ENCODE data around the gene FBXO7.

Gene FBXO7

GRCh38 chr22:32531228-32531627, 56.6 kb downstream of the FBXO7 start:
- DNase-seq (ENCODE audit: low read depth in 2 of 2, low spot score in 1 of 2): no peak

- DNase-seq (ENCODE audit: low read depth in 2 of 2, low spot score in 1 of 2): no peak
Observed at GRCh38 chr22:32531931-32532819, 57.6 kb downstream of the FBXO7 start.

GRCh38 chr22:32532820-32533128, 58.2 kb downstream of the FBXO7 start:
- DNase-seq (ENCODE audit: low read depth in 2 of 2, low spot score in 1 of 2): no peak

- no peak for DNase-seq (ENCODE audit: low read depth in 2 of 2, low spot score in 1 of 2)
Observed at GRCh38 chr22:32533265-32534111, 58.9 kb downstream of the FBXO7 start.

- DNase-seq (ENCODE audit: low read depth in 2 of 2, low spot score in 1 of 2): no peak
Observed at GRCh38 chr22:32534252-32535235, 59.9 kb downstream of the FBXO7 start.

GRCh38 chr22:32535531-32536190, 61.0 kb downstream of the FBXO7 start:
- no peak for DNase-seq (ENCODE audit: low read depth in 2 of 2, low spot score in 1 of 2)

- DNase-seq (ENCODE audit: low read depth in 2 of 2, low spot score in 1 of 2): no peak
Observed at GRCh38 chr22:32536352-32536751, 61.7 kb downstream of the FBXO7 start.

- DNase-seq (ENCODE audit: low read depth in 2 of 2, low spot score in 1 of 2): no peak
Observed at GRCh38 chr22:32538521-32538920, 63.9 kb downstream of the FBXO7 start.

GRCh38 chr22:32539631-32540421, 65.2 kb downstream of the FBXO7 start:
- no peak for DNase-seq (ENCODE audit: low read depth in 2 of 2, low spot score in 1 of 2)

GRCh38 chr22:32541481-32541880, 66.9 kb downstream of the FBXO7 start:
- no peak for DNase-seq (ENCODE audit: low read depth in 2 of 2, low spot score in 1 of 2)

- DNase-seq (ENCODE audit: low read depth in 2 of 2, low spot score in 1 of 2): no peak
Observed at GRCh38 chr22:32542066-32542676, 67.6 kb downstream of the FBXO7 start.

- DNase-seq (ENCODE audit: low read depth in 2 of 2, low spot score in 1 of 2): no peak
Observed at GRCh38 chr22:32542677-32543357, 68.2 kb downstream of the FBXO7 start.

GRCh38 chr22:32544953-32545558, 70.4 kb downstream of the FBXO7 start:
- DNase-seq (ENCODE audit: low read depth in 2 of 2, low spot score in 1 of 2): no peak

GRCh38 chr22:32545801-32546200, 71.2 kb downstream of the FBXO7 start:
- DNase-seq (ENCODE audit: low read depth in 2 of 2, low spot score in 1 of 2): no peak

- no peak for DNase-seq (ENCODE audit: low read depth in 2 of 2, low spot score in 1 of 2)
Observed at GRCh38 chr22:32546496-32546895, 71.9 kb downstream of the FBXO7 start.

GRCh38 chr22:32546935-32547334, 72.3 kb downstream of the FBXO7 start:
- no peak for DNase-seq (ENCODE audit: low read depth in 2 of 2, low spot score in 1 of 2)

GRCh38 chr22:32548039-32548438, 73.4 kb downstream of the FBXO7 start:
- DNase-seq (ENCODE audit: low read depth in 2 of 2, low spot score in 1 of 2): no peak
